K562 (cell line): ENCODE measurements around the gene MAPT. TPM values are rescaled to one million over a fixed set of nuclear protein-coding genes. Genes with fewer than 3 reads are reported as not detected.

Source experiments
- COPS2 ChIP-seq: fragments of 450-650 bp; conservative IDR thresholded peaks from 2 replicates; pipeline ENCODE4 v1.6.1; 2016; ENCODE audit warnings: mild to moderate bottlenecking, moderate library complexity
- DEAF1 ChIP-seq: fragments of 450-650 bp; formaldehyde crosslinking; IDR thresholded peaks from 2 replicates; pipeline ENCODE4 v1.4.0; 2020; ENCODE audit warnings: mild to moderate bottlenecking, moderate library complexity
- ELF1 ChIP-seq: fragments of 200-800 bp; sonication (Bioruptor generic); IDR thresholded peaks from 2 replicates; pipeline ENCODE4 v1.6.1; 2016; ENCODE audit warnings: missing genetic modification characterization, missing compliant biosample characterization
- FOXK2 ChIP-seq, 2 experiments: fragments of 450-650 bp; IDR thresholded peaks in 1 of 2; conservative IDR thresholded peaks in 1 of 2; 2 replicates each; pipeline ENCODE4 v1.6.1; 2016; ENCODE audit warnings: low read depth in 2 of 2, mild to moderate bottlenecking in 1 of 2
- FOXM1 ChIP-seq, 2 experiments: fragments of 450-650 bp in 1 of 2; sonication (generic) in 1 of 2; formaldehyde crosslinking in 1 of 2; IDR thresholded peaks; 2 replicates each; pipeline versions ENCODE4 v1.6.1 to v1.9.0; 2017 to 2022; ENCODE audit warnings: low read depth in 2 of 2, mild to moderate bottlenecking in 2 of 2, missing genetic modification reagents in 1 of 2, moderate library complexity in 1 of 2
- HDAC8 ChIP-seq: fragments of 450-650 bp; IDR thresholded peaks from 2 replicates; pipeline ENCODE4 v1.6.1; 2016; ENCODE audit warnings: mild to moderate bottlenecking, missing genetic modification characterization, moderate library complexity, missing compliant biosample characterization
- HMBOX1 ChIP-seq: sonication (generic); IDR thresholded peaks from 2 replicates; pipeline ENCODE4 v1.6.1; 2016
- HMG20B ChIP-seq: fragments of 250-450 bp; sonication (Bioruptor Pico); IDR thresholded peaks from 2 replicates; pipeline ENCODE4 v1.5.0; 2021; ENCODE audit warnings: mild to moderate bottlenecking
- JUN ChIP-seq, 2 experiments: sonication (generic) in 1 of 2; formaldehyde crosslinking in 1 of 2; IDR thresholded peaks; 2 replicates each; pipeline versions ENCODE4 v1.6.1 to v1.8.0; 2012 to 2022; ENCODE audit warnings: borderline replicate concordance in 2 of 2, mild to moderate bottlenecking in 2 of 2, improper control_type of control experiment in 1 of 2, low read depth in 1 of 2, low read length in 1 of 2, missing genetic modification reagents in 1 of 2
- LEF1 ChIP-seq: fragments of 450-650 bp; IDR thresholded peaks from 2 replicates; pipeline ENCODE4 v1.6.1; 2016; ENCODE audit warnings: mild to moderate bottlenecking
- MAZ ChIP-seq, 2 experiments: fragments of 450-650 bp in 1 of 2; sonication (generic) in 1 of 2; formaldehyde crosslinking; IDR thresholded peaks in 1 of 2; conservative IDR thresholded peaks in 1 of 2; 2 replicates each; pipeline versions ENCODE4 v1.4.0 to v1.5.0; 2020; ENCODE audit warnings: mild to moderate bottlenecking in 1 of 2, missing genetic modification reagents in 1 of 2
- MIER1 ChIP-seq: fragments of 450-650 bp; IDR thresholded peaks from 2 replicates; pipeline ENCODE4 v1.6.1; 2016; ENCODE audit warnings: antibody characterized with exemption, mild to moderate bottlenecking, low read depth
- NFE2L1 ChIP-seq: fragments of 450-650 bp; IDR thresholded peaks from 2 replicates; pipeline ENCODE4 v1.6.1; 2016; ENCODE audit warnings: missing genetic modification characterization, low read depth, mild to moderate bottlenecking, missing compliant biosample characterization, moderate library complexity, borderline replicate concordance
- SRSF7 ChIP-seq: fragments of 200-400 bp; formaldehyde crosslinking; optimal IDR thresholded peaks from 2 replicates; pipeline ENCODE3; 2017; ENCODE audit warnings: mild to moderate bottlenecking, low read depth, low read length
- U2AF2 ChIP-seq: fragments of 200-400 bp; formaldehyde crosslinking; optimal IDR thresholded peaks from 2 replicates; pipeline ENCODE3; 2017; ENCODE audit warnings: low read depth, mild to moderate bottlenecking, low read length
- USF1 ChIP-seq: sonication (generic); formaldehyde crosslinking; IDR thresholded peaks from 2 replicates; pipeline ENCODE4 v1.9.0; 2022; ENCODE audit warnings: mild to moderate bottlenecking, missing genetic modification reagents
- ZNF224 ChIP-seq: sonication (generic); formaldehyde crosslinking; IDR thresholded peaks from 2 replicates; pipeline ENCODE4 v1.8.0; 2022; ENCODE audit warnings: mild to moderate bottlenecking, missing genetic modification reagents
- ZNF592 ChIP-seq: fragments of 450-650 bp; IDR thresholded peaks from 2 replicates; pipeline ENCODE4 v1.6.1; 2017; ENCODE audit warnings: antibody characterized with exemption, mild to moderate bottlenecking
- ZNF79 ChIP-seq: fragments of 250-450 bp; sonication (Bioruptor Pico); IDR thresholded peaks from 2 replicates; pipeline ENCODE4 v1.4.0; 2020; ENCODE audit warnings: low read depth, mild to moderate bottlenecking, moderate library complexity
- polyA plus RNA-seq, 8 experiments: library from polyadenylated mRNA; depleted of rRNA in 4 of 8; stranded (reverse) in 5 of 8; unstranded in 3 of 8; fragments of >200 nt; fragmentation: Nextera tagmentation in 2 of 8; fragmentation: Illumina TruSeq in 1 of 8; extraction: Ambion mirVana in 2 of 8; extraction: Trizol in 1 of 8; gene quantifications; 2 replicates each; pipeline versions ENCODE4 v1.2.1 to v1.2.3, GENCODE V29; 2011 to 2014; ENCODE audit warnings: inconsistent platforms in 1 of 8, missing spikeins in 1 of 8
- total RNA-seq, 7 experiments: library from RNA; depleted of rRNA in 6 of 7; stranded (reverse); fragments of >200 nt in 6 of 7; fragmentation: Illumina TruSeq in 2 of 7; extraction: Trizol in 2 of 7; gene quantifications; 2 replicates each; pipeline versions ENCODE4 v1.2.1 to v1.2.3, GENCODE V29; 2011 to 2021; ENCODE audit warnings: low replicate concordance in 1 of 7

The MAPT gene
- total and polyA plus RNA-seq, 9 of the 15 experiments (the other 6 are each of a cell fraction or from before 2014, with no cell fraction given), result 0.04 to 1.1 (median 0.36) TPM

GRCh38 chr17:46044286-46044928, 150.1 kb downstream of the MAPT start (continued):
- TF ChIP-seq DEAF1 (CRISPR knock-in tag) (peak; percentile 42; the same call in 1 of the 2 replicates), U2AF2 (no peak), NFE2L1 (tag) (no peak), COPS2 (no peak), USF1 (CRISPR knock-in tag) (no peak), JUN (IDR thresholded peaks at IDR 0.05; ENCODE audit: borderline replicate concordance, low read depth, low read length) (no peak), JUN (CRISPR knock-in tag; IDR thresholded peaks at IDR 0.05; ENCODE audit: borderline replicate concordance) (no peak), ZNF224 (CRISPR knock-in tag) (no peak), HDAC8 (no peak), ELF1 (tag) (peak; percentile 60; the same call in 1 of the 2 replicates), MIER1 (no peak), HMBOX1 (peak; percentile 52; the same call in 1 of the 2 replicates), HMG20B (CRISPR knock-in tag) (no peak), SRSF7 (no peak), FOXM1 (IDR thresholded peaks at IDR 0.05; ENCODE audit: low read depth) (no peak), FOXM1 (CRISPR knock-in tag; IDR thresholded peaks at IDR 0.05; ENCODE audit: low read depth) (no peak), ZNF592 (no peak), LEF1 (0 out of 2 replicates have a peak, but pooled peaks have one; percentile 2), FOXK2 (conservative IDR thresholded peaks at IDR 0.05 in 1 of 2, IDR thresholded peaks at IDR 0.05 in 1 of 2; ENCODE audit: low read depth in 2 of 2) (0 out of 4 replicates have a peak, but pooled peaks of 1 of the 2 experiments have one; percentile 13), MAZ (CRISPR knock-in tag; conservative IDR thresholded peaks at IDR 0.05 in 1 of 2, IDR thresholded peaks at IDR 0.05 in 1 of 2) (peak in 1 of 2 experiments; percentile 55; a peak in 2 of 4 replicates), ZNF79 (CRISPR knock-in tag) (no peak)
